Parathyroid adenoma (tissue), 2 donors: ENCODE measurements around the gene UNC119.

Source experiments
- H2AFZ ChIP-seq: fragments of 300-600 bp; sonication (generic); one replicate; pipeline ENCODE4 v1.7.0; 2017; ENCODE audit warnings: antibody characterized with exemption, mild to moderate bottlenecking
- H3K27ac ChIP-seq: fragments of 300-600 bp; sonication (generic); one replicate; pipeline ENCODE4 v1.7.0; 2017
- H3K27me3 ChIP-seq: fragments of 300-600 bp; sonication (generic); one replicate; pipeline ENCODE4 v1.7.0; 2017; ENCODE audit warnings: low read length; ENCODE audit not compliant: control insufficient read depth, insufficient read depth
- H3K36me3 ChIP-seq: fragments of 300-600 bp; sonication (generic); one replicate; pipeline ENCODE4 v1.7.0; 2017; ENCODE audit warnings: low read length; ENCODE audit not compliant: control insufficient read depth, insufficient read depth
- H3K4me1 ChIP-seq: fragments of 300-600 bp; sonication (generic); one replicate; pipeline ENCODE4 v1.7.0; 2017; ENCODE audit warnings: control low read depth
- H3K4me2 ChIP-seq: fragments of 300-600 bp; sonication (generic); one replicate; pipeline ENCODE4 v1.7.0; 2017; ENCODE audit warnings: low read length
- H3K4me3 ChIP-seq: fragments of 300-600 bp; sonication (generic); one replicate; pipeline ENCODE4 v1.7.0; 2017; ENCODE audit warnings: low read depth, low read length
- H3K79me2 ChIP-seq: fragments of 300-600 bp; sonication (generic); one replicate; pipeline ENCODE4 v1.7.0; 2017; ENCODE audit warnings: control low read depth
- H3K9ac ChIP-seq: fragments of 300-600 bp; sonication (generic); one replicate; pipeline ENCODE4 v1.7.0; 2017; ENCODE audit warnings: mild to moderate bottlenecking
- H3K9me3 ChIP-seq: fragments of 300-600 bp; sonication (generic); one replicate; pipeline ENCODE4 v1.7.0; 2017; ENCODE audit warnings: low read length; ENCODE audit not compliant: control insufficient read depth
- TF ChIP-seq, protein P1 (sequence below): fragments of 300-600 bp; sonication (generic); IDR thresholded peaks from one replicate; pipeline ENCODE4 v1.7.0; 2017; ENCODE audit warnings: antibody characterized with exemption, mild to moderate bottlenecking
- donor health status: primary hyperparathyroidism.

Gene UNC119

DNA sequence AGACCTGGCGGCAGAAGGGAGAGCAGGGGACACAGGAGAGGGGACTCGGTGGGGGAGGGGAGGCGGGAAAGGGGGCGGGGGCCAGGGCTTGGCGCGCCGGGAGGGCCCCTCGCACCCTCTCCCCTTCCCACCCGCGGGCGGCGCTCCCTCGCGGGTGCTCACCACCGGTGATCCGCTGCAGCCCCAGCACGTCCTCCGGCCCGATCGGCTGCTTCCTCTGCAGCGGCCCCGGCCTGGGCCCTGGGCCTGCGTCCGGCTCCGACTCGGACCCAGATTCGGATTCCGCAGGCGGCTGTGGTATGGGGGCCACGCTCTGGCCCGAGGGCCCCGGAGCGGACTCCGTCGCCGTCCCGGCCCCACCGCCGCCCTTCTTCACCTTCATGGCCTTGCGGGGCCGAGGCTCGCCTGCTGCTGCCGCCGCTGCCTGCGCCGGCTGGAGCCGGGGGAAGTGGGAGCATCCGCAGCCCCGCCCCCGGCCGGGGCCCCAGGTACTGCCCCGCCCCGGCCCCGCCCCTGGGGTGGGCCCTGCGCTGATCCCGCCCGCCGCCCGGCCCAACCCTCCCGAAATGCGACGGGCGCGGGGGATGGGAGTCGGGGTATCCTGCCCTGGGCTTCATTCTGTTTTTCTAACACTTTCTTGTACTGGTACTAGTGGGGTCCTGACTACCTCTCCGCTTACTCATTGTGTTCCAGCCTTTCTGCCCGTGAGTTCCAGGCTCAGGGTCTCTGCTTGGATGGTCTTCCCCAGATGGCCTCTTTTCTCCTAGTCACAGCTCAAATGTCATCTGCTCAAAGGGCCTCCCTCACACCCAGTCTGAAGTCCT is at the start of gene UNC119:
TSS of gene UNC119 (minus strand) at position 449 of the 824 bp plus-strand sequence. CDS start at position 382, 67 bp downstream.
- Histone ChIP-seq H3K27me3 (no peaks in the 10 kb centered on the region), H3K27ac (peak within 1 kb of the TSS; percentile 19), H3K79me2 (no peaks in the 10 kb centered on the region), H3K4me3 (peak within 1 kb of the TSS; percentile 71), H3K36me3 (no peaks in the 10 kb centered on the region), H3K4me2 (peak within 1 kb of the TSS; percentile 87), H3K9me3 (no peaks in the 10 kb centered on the region), H3K9ac (peak within 1 kb of the TSS; percentile 56), H2AFZ (peak within 1 kb of the TSS; percentile 91), H3K4me1 (peaks cover 7% of the 10 kb centered on the region)
- TF ChIP-seq, protein P1, sequence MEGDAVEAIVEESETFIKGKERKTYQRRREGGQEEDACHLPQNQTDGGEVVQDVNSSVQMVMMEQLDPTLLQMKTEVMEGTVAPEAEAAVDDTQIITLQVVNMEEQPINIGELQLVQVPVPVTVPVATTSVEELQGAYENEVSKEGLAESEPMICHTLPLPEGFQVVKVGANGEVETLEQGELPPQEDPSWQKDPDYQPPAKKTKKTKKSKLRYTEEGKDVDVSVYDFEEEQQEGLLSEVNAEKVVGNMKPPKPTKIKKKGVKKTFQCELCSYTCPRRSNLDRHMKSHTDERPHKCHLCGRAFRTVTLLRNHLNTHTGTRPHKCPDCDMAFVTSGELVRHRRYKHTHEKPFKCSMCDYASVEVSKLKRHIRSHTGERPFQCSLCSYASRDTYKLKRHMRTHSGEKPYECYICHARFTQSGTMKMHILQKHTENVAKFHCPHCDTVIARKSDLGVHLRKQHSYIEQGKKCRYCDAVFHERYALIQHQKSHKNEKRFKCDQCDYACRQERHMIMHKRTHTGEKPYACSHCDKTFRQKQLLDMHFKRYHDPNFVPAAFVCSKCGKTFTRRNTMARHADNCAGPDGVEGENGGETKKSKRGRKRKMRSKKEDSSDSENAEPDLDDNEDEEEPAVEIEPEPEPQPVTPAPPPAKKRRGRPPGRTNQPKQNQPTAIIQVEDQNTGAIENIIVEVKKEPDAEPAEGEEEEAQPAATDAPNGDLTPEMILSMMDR = no peak

- no peak overlapping the region for H3K9ac ChIP-seq
- no peaks in the 10 kb centered on the region for H3K36me3 ChIP-seq
- no peaks in the 10 kb centered on the region for H3K27me3 ChIP-seq
- peak overlapping the region; percentile 77 for H3K4me2 ChIP-seq
- TF ChIP-seq, protein P1 = no peak
- peak overlapping the region; percentile 60 for H3K4me3 ChIP-seq
- H3K4me1 ChIP-seq = peaks cover 5% of the 10 kb centered on the region
- H3K79me2 ChIP-seq = no peaks in the 10 kb centered on the region
- no peaks in the 10 kb centered on the region for H3K9me3 ChIP-seq
- H2AFZ ChIP-seq = peak overlapping the region; percentile 96
- peak overlapping the region; percentile 71 for H3K27ac ChIP-seq
These were observed 47.1 kb upstream of the UNC119 start for GRCh38 chr17:28599311-28600184.

DNA sequence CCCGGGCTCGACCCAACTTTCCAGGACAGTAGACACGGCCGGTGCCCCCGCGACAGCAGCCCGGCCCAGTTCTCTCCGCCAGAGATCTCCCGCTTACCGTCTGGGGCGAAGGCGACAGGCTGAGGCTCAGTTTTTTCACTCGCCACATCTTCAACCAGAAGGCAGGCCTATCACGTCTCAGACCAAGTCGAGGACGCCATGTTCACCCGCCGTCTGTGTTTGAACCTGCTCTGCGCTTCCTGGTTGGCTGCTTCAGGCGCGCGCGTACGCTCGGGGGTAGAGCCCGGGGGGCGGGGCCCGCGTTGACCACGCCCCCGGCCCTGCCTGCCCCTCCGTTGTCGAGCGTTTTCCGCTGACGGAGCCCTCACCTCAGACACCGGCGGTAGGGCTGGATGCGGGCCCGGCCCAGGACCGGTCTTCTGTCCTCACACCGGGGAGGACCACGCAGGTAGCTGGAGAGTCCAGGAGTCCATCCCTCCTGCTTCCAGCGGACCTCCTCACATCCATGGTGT is 46.4 kb upstream of the UNC119 start, which contains the start of gene SPAG5:
TSS of gene SPAG5 (minus strand) at position 227 of the 512 bp plus-strand sequence. CDS start at position 148, 79 bp downstream.
- peak within 1 kb of the TSS; percentile 71 for H3K27ac ChIP-seq
- no peaks in the 10 kb centered on the region for H3K27me3 ChIP-seq
- H3K36me3 ChIP-seq = no peaks in the 10 kb centered on the region
- TF ChIP-seq, protein P1 = no peak
- no peaks in the 10 kb centered on the region for H3K9me3 ChIP-seq
- H3K4me3 ChIP-seq = peak within 1 kb of the TSS; percentile 60
- H2AFZ ChIP-seq = peak within 1 kb of the TSS; percentile 96
- no peaks in the 10 kb centered on the region for H3K79me2 ChIP-seq
- no peak within 1 kb of the TSS for H3K9ac ChIP-seq
- H3K4me1 ChIP-seq = peaks cover 5% of the 10 kb centered on the region
- H3K4me2 ChIP-seq = peak within 1 kb of the TSS; percentile 77

GRCh38 chr17:28598389-28598788 is 46.0 kb upstream of the UNC119 start:
- Histone ChIP-seq H3K4me3 (peak overlapping the region; percentile 60), H3K4me1 (peaks cover 5% of the 10 kb centered on the region), H3K79me2 (no peaks in the 10 kb centered on the region), H2AFZ (peak overlapping the region; percentile 96), H3K27me3 (no peaks in the 10 kb centered on the region), H3K27ac (no peak overlapping the region), H3K9ac (no peak overlapping the region), H3K4me2 (peak overlapping the region; percentile 77), H3K36me3 (no peaks in the 10 kb centered on the region), H3K9me3 (no peaks in the 10 kb centered on the region)
- TF ChIP-seq, protein P1 = no peak
